Measurements from ENCODE around the gene FYN.

DNA sequence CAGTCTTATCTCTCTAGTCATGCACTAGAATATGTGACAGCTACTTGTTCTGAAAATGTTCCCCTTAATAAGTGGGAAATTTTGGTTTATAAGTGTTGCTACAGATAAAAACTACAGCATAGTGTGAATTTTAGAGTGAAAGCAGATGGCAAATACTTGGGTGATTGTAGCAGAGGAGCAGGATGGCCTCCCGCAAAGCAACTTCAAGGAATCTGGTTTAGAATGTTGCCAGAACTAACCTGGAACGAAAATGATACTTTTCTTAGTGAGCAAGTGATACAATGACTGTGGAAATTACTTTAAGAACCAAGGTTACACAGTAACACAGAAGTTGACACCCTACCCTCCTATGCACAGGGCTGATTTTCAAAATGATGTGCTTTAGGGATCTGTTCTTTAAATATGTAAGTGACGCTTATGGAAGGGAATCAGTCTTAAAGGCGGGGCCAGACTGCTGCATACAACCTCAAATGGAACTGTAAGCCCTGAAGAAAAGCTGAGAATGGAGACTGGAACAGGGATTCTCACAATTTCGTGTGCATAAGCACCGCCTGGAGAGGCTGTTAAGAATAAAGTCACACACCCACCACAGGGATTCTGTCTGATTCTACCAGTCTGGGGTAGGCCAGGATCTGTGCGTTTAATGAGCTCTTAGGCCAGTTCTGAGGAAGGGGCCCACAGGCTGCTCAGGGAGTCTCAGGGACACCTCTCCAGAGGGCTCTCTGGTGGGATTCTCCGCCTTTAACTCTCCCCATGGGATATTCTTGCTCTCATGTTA lies 97.9 kb downstream of the FYN start:
- TF ChIP-seq, protein P1, sequence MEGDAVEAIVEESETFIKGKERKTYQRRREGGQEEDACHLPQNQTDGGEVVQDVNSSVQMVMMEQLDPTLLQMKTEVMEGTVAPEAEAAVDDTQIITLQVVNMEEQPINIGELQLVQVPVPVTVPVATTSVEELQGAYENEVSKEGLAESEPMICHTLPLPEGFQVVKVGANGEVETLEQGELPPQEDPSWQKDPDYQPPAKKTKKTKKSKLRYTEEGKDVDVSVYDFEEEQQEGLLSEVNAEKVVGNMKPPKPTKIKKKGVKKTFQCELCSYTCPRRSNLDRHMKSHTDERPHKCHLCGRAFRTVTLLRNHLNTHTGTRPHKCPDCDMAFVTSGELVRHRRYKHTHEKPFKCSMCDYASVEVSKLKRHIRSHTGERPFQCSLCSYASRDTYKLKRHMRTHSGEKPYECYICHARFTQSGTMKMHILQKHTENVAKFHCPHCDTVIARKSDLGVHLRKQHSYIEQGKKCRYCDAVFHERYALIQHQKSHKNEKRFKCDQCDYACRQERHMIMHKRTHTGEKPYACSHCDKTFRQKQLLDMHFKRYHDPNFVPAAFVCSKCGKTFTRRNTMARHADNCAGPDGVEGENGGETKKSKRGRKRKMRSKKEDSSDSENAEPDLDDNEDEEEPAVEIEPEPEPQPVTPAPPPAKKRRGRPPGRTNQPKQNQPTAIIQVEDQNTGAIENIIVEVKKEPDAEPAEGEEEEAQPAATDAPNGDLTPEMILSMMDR (optimal IDR thresholded peaks at IDR 0.05 in 1 of 3, IDR thresholded peaks at IDR 0.05 in 1 of 3, conservative IDR thresholded peaks at IDR 0.05 in 1 of 3; ENCODE audit: extremely low read depth in 1 of 3, insufficient read depth in 2 of 3, low read length in 3 of 3), result no peak
- TF ChIP-seq EZH2 (IDR thresholded peaks at IDR 0.05; ENCODE audit: low read length), result no peak
